Measurements from ENCODE around the gene SHE.

DNA sequence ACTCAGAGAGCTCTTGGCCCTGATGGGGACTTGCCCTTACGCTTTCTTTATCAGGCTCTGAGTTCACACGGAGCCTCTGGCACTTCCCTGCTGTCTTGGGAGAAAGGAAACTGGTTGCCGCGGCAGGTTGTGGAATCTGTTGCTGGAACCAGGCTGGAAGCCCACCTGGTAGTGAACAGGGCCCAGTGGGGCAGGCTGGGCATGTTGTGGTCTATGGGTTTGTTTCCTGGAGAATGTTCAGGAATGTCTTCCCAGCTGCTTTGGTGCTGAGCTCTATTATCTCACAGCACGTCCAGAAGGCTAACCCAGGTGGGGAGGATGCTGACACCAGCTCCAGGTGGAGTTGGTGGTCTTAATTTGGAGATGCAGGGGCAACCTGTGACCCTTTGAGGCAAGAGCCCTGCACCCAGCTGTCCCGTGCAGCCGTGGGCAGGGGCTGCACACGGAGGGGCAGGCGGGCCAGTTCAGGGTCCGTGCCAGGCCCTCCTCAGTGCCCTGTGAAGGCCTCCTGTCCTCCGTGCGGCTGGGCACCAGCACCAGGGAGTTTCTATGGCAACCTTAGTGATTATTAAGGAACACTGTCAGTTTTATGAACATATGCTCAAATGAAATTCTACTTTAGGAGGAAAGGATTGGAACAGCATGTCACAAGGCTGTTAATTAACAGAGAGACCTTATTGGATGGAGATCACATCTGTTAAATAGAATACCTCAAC is 33.5 kb downstream of the SHE start:
- TF ChIP-seq POLR2A (IDR thresholded peaks at IDR 0.05; ENCODE audit: low read length) (no peak), GATA1 (IDR thresholded peaks at IDR 0.05; ENCODE audit: low read depth, low read length) (no peak)
